Sigmoid colon (tissue), 7 donors: ENCODE measurements around the gene BIRC2. TPM values are rescaled to one million over a fixed set of nuclear protein-coding genes. Genes with fewer than 3 reads are reported as not detected.

Experiments
- DNase-seq: peaks from one replicate; pipeline ENCODE4 v3.0.0-alpha.2; 2019
- H3K27ac ChIP-seq, 4 donors: fragments of 200-600 bp; sonication (generic); one replicate each; pipeline ENCODE4 v1.5.1; 2016 to 2019; ENCODE audit warnings: mild to moderate bottlenecking in 1 of 4
- H3K27me3 ChIP-seq, 3 donors: fragments of 200-600 bp; sonication (generic); one replicate each; pipeline ENCODE4 v1.5.1; 2019; ENCODE audit warnings: mild to moderate bottlenecking in 1 of 3
- H3K36me3 ChIP-seq, 4 donors: fragments of 200-600 bp; sonication (generic); one replicate each; pipeline ENCODE4 v1.5.1; 2016 to 2019
- H3K4me1 ChIP-seq, 4 donors: fragments of 200-600 bp; sonication (generic); one replicate each; pipeline ENCODE4 v1.5.1; 2017 to 2019
- H3K4me3 ChIP-seq, 4 donors: fragments of 200-600 bp; sonication (generic); one replicate each; pipeline ENCODE4 v1.5.1; 2017 to 2019; ENCODE audit warnings: mild to moderate bottlenecking in 2 of 4, moderate library complexity in 1 of 4
- H3K9me3 ChIP-seq, 4 donors: fragments of 200-600 bp in 3 of 4; sonication (generic) in 3 of 4; one replicate each; pipeline versions ENCODE4 v1.5.1 to v1.6.1; 2013 to 2019
- CTCF ChIP-seq, 4 experiments: fragments of 450-650 bp in 3 of 4; fragments of 200-600 bp in 1 of 4; IDR thresholded peaks; one replicate each; pipeline ENCODE4 v1.5.1; 2016 to 2019; ENCODE audit warnings: antibody characterized with exemption in 4 of 4, mild to moderate bottlenecking in 3 of 4, moderate library complexity in 2 of 4
- EP300 ChIP-seq, 4 donors: sonication (generic); formaldehyde crosslinking; IDR thresholded peaks; one replicate each; pipeline ENCODE4 v1.6.1; 2017; ENCODE audit warnings: antibody characterized with exemption in 4 of 4
- POLR2A ChIP-seq, 2 donors: fragments of 450-650 bp; IDR thresholded peaks; one replicate each; pipeline ENCODE4 v1.6.1; 2016; ENCODE audit warnings: antibody characterized with exemption in 2 of 2, mild to moderate bottlenecking in 2 of 2, moderate library complexity in 2 of 2
- POLR2AphosphoS5 ChIP-seq, 4 donors: sonication (generic); formaldehyde crosslinking; IDR thresholded peaks; one replicate each; pipeline ENCODE4 v1.6.1; 2017; ENCODE audit warnings: antibody characterized with exemption in 4 of 4
- WGBS, 2 donors: extraction: QIAGEN DNeasy Blood & Tissue Kit; methylation state at CpG; one replicate each; pipeline ENCODE4 v1.1.7; 2013; 5-methylcytosine and 5-hydroxymethylcytosine counted together
- intact Hi-C: fragments of 100-400 bp; cut with DNase I; formaldehyde crosslinking; loops from one replicate; pipeline ENCODE4 v1.15.1; 2023
- polyA plus RNA-seq, 3 donors: library from polyadenylated mRNA; stranded (reverse); fragments of 200-250 nt; gene quantifications; one replicate each; pipeline ENCODE4 v1.2.3, GENCODE V29; 2013
- total RNA-seq, 4 donors: library from RNA; depleted of rRNA; stranded (reverse); fragments of >200 nt; gene quantifications; one replicate each; pipeline ENCODE4 v1.1.0, GENCODE V29; 2016
- donor health status: healthy with polysubstance abuse.
- donor health status: Bipolar disorder and iron deficiency.
- donor health status: healthy.

The BIRC2 gene
- total and polyA plus RNA-seq, 7 donors: 24.7 to 56.0 (median 41.4) TPM

GRCh38 chr11:102395720-102396393 is 48.8 kb downstream of the BIRC2 start:
- H3K36me3 ChIP-seq: peaks cover 3 to 66% (median 28%) of the 10 kb centered on the region in 4 donors
- H3K4me3 ChIP-seq: no peak overlapping the region
- DNase-seq: no peak
- no peaks in the 10 kb centered on the region for H3K9me3 ChIP-seq
- peaks cover 0 to 15% (median 11%) of the 10 kb centered on the region in 4 donors for H3K4me1 ChIP-seq
- intact Hi-C loops: no loop called here
- H3K27me3 ChIP-seq: no peaks in the 10 kb centered on the region
- H3K27ac ChIP-seq: no peak overlapping the region
- WGBS, 2 donors: 90% methylated on average over 6 of the region's 6 CpGs
- TF ChIP-seq CTCF (IDR thresholded peaks at IDR 0.05) (no peak), EP300 (IDR thresholded peaks at IDR 0.05) (no peak)

GRCh38 chr11:102396708-102397563 is 49.9 kb downstream of the BIRC2 start:
- 75 to 89% methylated on average over 4 of the region's 4 CpGs for WGBS, 2 donors
- Histone ChIP-seq H3K27ac (peak overlapping the region in 2 of 4 donors; percentile 8 to 46), H3K27me3 (no peaks in the 10 kb centered on the region), H3K36me3 (peaks cover 12 to 67% (median 37%) of the 10 kb centered on the region in 4 donors), H3K4me3 (no peak overlapping the region), H3K4me1 (peaks cover 0 to 15% (median 12%) of the 10 kb centered on the region in 4 donors), H3K9me3 (no peaks in the 10 kb centered on the region)
- intact Hi-C loops: no loop called here
- TF ChIP-seq POLR2A (IDR thresholded peaks at IDR 0.05) (no peak), EP300 (IDR thresholded peaks at IDR 0.05) (no peak), POLR2AphosphoS5 (IDR thresholded peaks at IDR 0.05) (peak in 1 of 4 donors; percentile 6)
- no peak for DNase-seq

DNA sequence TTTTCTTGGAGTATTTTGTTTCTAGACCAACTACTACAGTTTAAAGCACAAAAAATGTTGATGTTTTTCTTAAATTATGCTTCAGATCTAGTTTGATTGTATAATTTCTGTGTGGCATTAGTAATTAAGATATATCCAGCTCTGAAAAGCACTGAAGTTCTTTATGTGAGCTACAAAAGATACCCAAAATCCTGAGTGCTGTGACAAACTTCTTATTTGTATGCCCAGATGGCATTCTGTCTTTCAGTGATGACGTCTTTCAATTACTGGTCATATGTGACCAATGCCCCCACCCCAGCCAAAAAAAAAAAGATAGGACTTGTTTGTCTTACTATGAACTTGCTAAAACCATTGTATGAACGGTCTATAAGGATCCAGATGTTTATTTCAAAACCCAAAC is 51.3 kb downstream of the BIRC2 start:
- WGBS, 2 donors: 85 to 88% methylated on average over 2 of the region's 2 CpGs
- Histone ChIP-seq H3K4me3 (no peak overlapping the region), H3K36me3 (peaks cover 12 to 56% (median 34%) of the 10 kb centered on the region in 4 donors), H3K27me3 (no peaks in the 10 kb centered on the region), H3K9me3 (no peaks in the 10 kb centered on the region), H3K4me1 (peaks cover 0 to 22% (median 12%) of the 10 kb centered on the region in 4 donors), H3K27ac (no peak overlapping the region)
- TF ChIP-seq CTCF (IDR thresholded peaks at IDR 0.05) (no peak), POLR2A (IDR thresholded peaks at IDR 0.05) (no peak), EP300 (IDR thresholded peaks at IDR 0.05) (no peak), POLR2AphosphoS5 (IDR thresholded peaks at IDR 0.05) (no peak)
- DNase-seq: no peak
- intact Hi-C loops: no loop called here

- Histone ChIP-seq H3K9me3 (no peaks in the 10 kb centered on the region), H3K36me3 (peaks cover 9 to 48% (median 29%) of the 10 kb centered on the region in 4 donors), H3K4me3 (no peak overlapping the region), H3K27me3 (no peaks in the 10 kb centered on the region), H3K27ac (no peak overlapping the region), H3K4me1 (peaks cover 0 to 22% (median 12%) of the 10 kb centered on the region in 4 donors)
- intact Hi-C loops: no loop called here
- WGBS, 2 donors: 95% methylated on average over 2 of the region's 2 CpGs
- no peak for TF ChIP-seq POLR2A (IDR thresholded peaks at IDR 0.05)
- no peak for TF ChIP-seq POLR2AphosphoS5 (IDR thresholded peaks at IDR 0.05)
- TF ChIP-seq CTCF (IDR thresholded peaks at IDR 0.05): no peak
- TF ChIP-seq EP300 (IDR thresholded peaks at IDR 0.05): no peak
- DNase-seq: no peak
These were observed 52.2 kb downstream of the BIRC2 start for GRCh38 chr11:102399189-102399588.

GRCh38 chr11:102400603-102401002 is 53.6 kb downstream of the BIRC2 start:
- Histone ChIP-seq H3K4me1 (peaks cover 0 to 22% (median 12%) of the 10 kb centered on the region in 4 donors), H3K4me3 (no peak overlapping the region), H3K36me3 (peaks cover 8 to 40% (median 29%) of the 10 kb centered on the region in 4 donors), H3K27me3 (no peaks in the 10 kb centered on the region), H3K9me3 (no peaks in the 10 kb centered on the region), H3K27ac (no peak overlapping the region)
- TF ChIP-seq POLR2AphosphoS5 (IDR thresholded peaks at IDR 0.05): no peak
- TF ChIP-seq EP300 (IDR thresholded peaks at IDR 0.05): no peak
- no peak for TF ChIP-seq POLR2A (IDR thresholded peaks at IDR 0.05)
- no peak for TF ChIP-seq CTCF (IDR thresholded peaks at IDR 0.05)
- DNase-seq: no peak
- WGBS, 2 donors: 93 to 94% methylated on average over 5 of the region's 5 CpGs
- intact Hi-C loops: loop anchor here (10.0 kb wide), 1 partner anchor 46 kb away; no protein-coding TSS in a partner anchor
